T-cell (primary cell): Measurements from ENCODE around the gene MDFIC. TPM values are rescaled to one million over a fixed set of nuclear protein-coding genes. Genes with fewer than 3 reads are reported as not detected.
A peak's percentile ranks its signal among the peaks of the same experiment; 100 is the strongest.

Experiments
- ATAC-seq, 4 experiments: fragments of 200-7000 bp in 3 of 4; fragments of 150-1000 bp in 1 of 4; cut with Tn5 transposase; replicated peaks in 1 of 4; 1 replicate in 3 of 4; 2 replicates in 1 of 4; pipeline ENCODE4 v1.10.0; 2021; ENCODE audit warnings: moderate library complexity in 3 of 4, mild to moderate bottlenecking in 2 of 4, moderate number of reproducible peaks in 1 of 4
- CTCF ChIA-PET, 2 donors: fragments of 300-600 bp; sonication (Branson Sonifier 250); formaldehyde crosslinking; loops; one replicate each; lab custom pipeline; 2022; ENCODE audit warnings: antibody characterized with exemption in 2 of 2; lab: Charles Lee
- POLR2A ChIA-PET, 2 donors: fragments of 300-600 bp; sonication (Branson Sonifier 250); formaldehyde crosslinking; loops; one replicate each; lab custom pipeline; 2022; ENCODE audit warnings: antibody characterized with exemption in 2 of 2; lab: Charles Lee
- DNase-seq, 35 experiments: peaks; one replicate each; pipeline versions ENCODE4 v3.0.0 to v3.0.0-alpha.2; 2013 to 2023
- H3K27ac ChIP-seq: one replicate; pipeline ENCODE4 v1.5.1; 2013; ENCODE audit warnings: low read length
- H3K27me3 ChIP-seq, 2 experiments: replicated peaks in 1 of 2; 1 replicate in 1 of 2; 2 replicates in 1 of 2; pipeline versions ENCODE4 v1.6.1 to v1.7.0; 2013; ENCODE audit warnings: low read length in 1 of 2, mixed read lengths in 1 of 2; ENCODE audit not compliant: control insufficient read depth in 2 of 2, insufficient read depth in 2 of 2; ENCODE audit errors: extremely low read depth in 1 of 2
- H3K36me3 ChIP-seq, 2 donors: 1 replicate in 1 of 2; 2 replicates in 1 of 2; pipeline versions ENCODE4 v1.6.1 to v1.7.0; 2013; ENCODE audit warnings: low read length in 1 of 2; ENCODE audit not compliant: control insufficient read depth in 2 of 2, insufficient read depth in 1 of 2; ENCODE audit errors: extremely low read depth in 1 of 2
- H3K4me1 ChIP-seq, 2 experiments: 1 replicate in 1 of 2; 2 replicates in 1 of 2; pipeline versions ENCODE4 v1.6.1 to v1.7.0; 2013; ENCODE audit warnings: low read length in 2 of 2, mixed read lengths in 1 of 2; ENCODE audit not compliant: insufficient read depth in 2 of 2, control insufficient read depth in 1 of 2; ENCODE audit errors: extremely low read depth in 1 of 2
- H3K4me3 ChIP-seq, 2 donors: 1 replicate in 1 of 2; 2 replicates in 1 of 2; pipeline versions ENCODE4 v1.5.1 to v1.7.0; 2013; ENCODE audit warnings: mild to moderate bottlenecking in 2 of 2, low read length in 1 of 2, moderate library complexity in 1 of 2; ENCODE audit not compliant: control insufficient read depth in 1 of 2; ENCODE audit errors: extremely low read depth in 1 of 2
- H3K9me3 ChIP-seq: 2 replicates; pipeline ENCODE4 v1.7.0; 2013
- H3K27ac Mint-ChIP-seq, 2 donors: one replicate each; pipeline ENCODE4 v1.8.0; 2020 to 2021; ENCODE audit warnings: mild to moderate bottlenecking in 2 of 2, mixed read lengths in 2 of 2
- H3K27me3 Mint-ChIP-seq, 2 donors: one replicate each; pipeline ENCODE4 v1.8.0; 2021 to 2022; ENCODE audit warnings: mixed read lengths in 2 of 2
- H3K36me3 Mint-ChIP-seq: one replicate; pipeline ENCODE4 v1.8.0; 2021; ENCODE audit warnings: mixed read lengths
- H3K4me1 Mint-ChIP-seq, 3 donors: one replicate each; pipeline ENCODE4 v1.8.0; 2020 to 2022; ENCODE audit warnings: mixed read lengths in 3 of 3, mild to moderate bottlenecking in 1 of 3
- H3K4me3 Mint-ChIP-seq, 3 donors: one replicate each; pipeline ENCODE4 v1.8.0; 2020 to 2022; ENCODE audit warnings: mild to moderate bottlenecking in 3 of 3, mixed read lengths in 3 of 3, moderate library complexity in 3 of 3
- H3K9me3 Mint-ChIP-seq, 3 donors: one replicate each; pipeline ENCODE4 v1.8.0; 2020 to 2022; ENCODE audit warnings: mixed read lengths in 3 of 3
- WGBS: methylation state at CpG from one replicate; pipeline ENCODE4 v1.1.5; 2013; ENCODE audit warnings: missing lambda C conversion rate; ENCODE audit not compliant: insufficient coverage; 5-methylcytosine and 5-hydroxymethylcytosine counted together
- total RNA-seq, 35 experiments: library from RNA in 6 of 35; stranded (reverse) in 6 of 35; fragments of 120-200 nt in 1 of 35; gene quantifications; one replicate each; pipeline versions ENCODE4 v1.2.1 to v1.2.4 and lab custom pipeline; 2013 to 2026

Gene MDFIC
- total RNA-seq, 5 donors from 2014 or later (not counting 1 experiment from before 2014, with no cell fraction given), result 56.3 to 84.6 (median 65.0) TPM

DNA sequence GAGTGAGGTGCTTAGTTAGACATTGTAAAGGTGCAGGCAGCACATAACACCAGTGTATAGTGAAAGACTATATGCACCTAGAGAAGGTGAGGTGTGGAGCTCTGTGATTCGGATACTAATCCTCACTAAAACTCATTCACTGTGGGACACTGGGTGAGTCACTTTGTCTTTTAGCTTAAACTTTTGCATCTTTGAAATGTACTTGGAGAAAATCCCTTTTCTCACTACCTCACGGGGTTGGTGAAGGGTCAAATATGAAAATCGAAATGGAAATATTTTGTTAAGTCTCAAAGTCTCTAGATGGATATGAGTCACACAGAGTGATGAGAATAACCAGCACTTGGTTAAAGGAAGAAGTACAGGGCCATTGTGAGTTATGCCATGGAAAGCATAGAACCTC lies 38.0 kb downstream of the MDFIC start:
- peak overlapping the region; percentile 12 to 17 for H3K27ac Mint-ChIP-seq
- H3K36me3 Mint-ChIP-seq, result peaks cover 21% of the 10 kb centered on the region
- no peak overlapping the region for H3K4me3 Mint-ChIP-seq
- ChIA-PET POLR2A (no interaction called here), CTCF (interaction anchor here in 1 of 2 donors (0.9 kb wide), 1 partner anchor 11 kb away, joined by 3 read pairs; no protein-coding TSS in a partner anchor)
- Histone ChIP-seq H3K27me3 (no peaks in the 10 kb centered on the region), H3K36me3 (peaks cover 3 to 8% of the 10 kb centered on the region in 2 donors), H3K4me3 (no peak overlapping the region), H3K27ac (no peak overlapping the region), H3K9me3 (no peaks in the 10 kb centered on the region), H3K4me1 (peaks cover 0 to 15% of the 10 kb centered on the region in 2 experiments)
- DNase-seq (no peak), ATAC-seq (peak in 1 of 4 experiments; percentile 50)
- H3K9me3 Mint-ChIP-seq, result no peaks in the 10 kb centered on the region
- peaks cover 72 to 77% (median 72%) of the 10 kb centered on the region in 3 donors for H3K4me1 Mint-ChIP-seq
- H3K27me3 Mint-ChIP-seq, result no peaks in the 10 kb centered on the region
- 60% methylated on average over 1 of the region's 3 CpGs for WGBS

DNA sequence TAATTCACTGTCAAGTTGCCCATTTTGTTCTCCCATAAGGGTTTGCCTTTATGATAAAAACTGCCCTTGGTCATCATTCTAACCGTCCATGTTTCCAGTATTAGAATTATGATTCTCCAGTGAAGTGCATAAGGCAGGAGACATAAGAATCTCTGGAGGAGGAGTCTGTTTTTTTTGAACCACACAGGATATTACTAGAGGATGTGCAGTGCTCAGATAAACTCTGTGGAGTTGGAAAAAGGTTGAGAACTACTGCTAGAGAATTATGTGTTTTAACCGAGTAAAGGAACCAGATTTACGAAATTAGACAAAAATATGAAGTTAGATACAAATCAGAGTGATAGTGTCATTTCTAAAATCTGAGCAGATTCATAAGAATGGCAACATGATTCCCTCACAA lies 40.5 kb downstream of the MDFIC start:
- Histone ChIP-seq H3K4me1 (peaks cover 3 to 11% of the 10 kb centered on the region in 2 experiments), H3K27me3 (no peaks in the 10 kb centered on the region), H3K36me3 (peaks cover 0 to 2% of the 10 kb centered on the region in 2 donors), H3K27ac (no peak overlapping the region), H3K4me3 (no peak overlapping the region), H3K9me3 (no peaks in the 10 kb centered on the region)
- no CpG with 5 or more reads among the region's 3 CpGs for WGBS
- Mint-ChIP-seq H3K9me3 (no peaks in the 10 kb centered on the region), H3K27ac (no peak overlapping the region), H3K4me3 (peak overlapping the region in 1 of 3 donors; percentile 15), H3K27me3 (no peaks in the 10 kb centered on the region), H3K36me3 (peaks cover 32% of the 10 kb centered on the region), H3K4me1 (peaks cover 73 to 85% (median 74%) of the 10 kb centered on the region in 3 donors)
- ChIA-PET CTCF (no interaction called here), POLR2A (no interaction called here)
- ATAC-seq, result no peak
- DNase-seq, result no peak

DNA sequence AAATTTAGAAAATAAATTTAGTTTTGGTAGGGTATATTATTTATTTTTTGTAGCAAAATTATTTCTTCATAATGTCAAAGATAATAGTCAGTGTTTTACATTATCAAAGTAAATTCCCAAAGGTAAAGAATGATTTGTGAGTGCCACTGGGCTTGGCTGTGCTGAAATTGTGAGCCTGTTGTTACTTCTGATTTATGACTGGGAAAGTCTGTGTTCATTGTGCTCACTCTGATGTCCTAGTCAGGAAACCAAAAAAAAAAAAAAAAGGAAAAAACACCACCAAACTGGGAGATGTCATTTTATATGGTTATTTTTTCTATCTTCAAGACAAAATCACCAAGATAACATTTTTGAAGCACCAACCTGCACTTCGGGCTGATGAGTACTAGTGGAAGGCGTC lies 44.3 kb downstream of the MDFIC start:
- Mint-ChIP-seq H3K4me3 (peak overlapping the region in 1 of 3 donors; percentile 5), H3K9me3 (no peaks in the 10 kb centered on the region), H3K27ac (peak overlapping the region in 1 of 2 donors; percentile 48), H3K27me3 (no peaks in the 10 kb centered on the region), H3K4me1 (peaks cover 77 to 83% (median 80%) of the 10 kb centered on the region in 3 donors), H3K36me3 (peaks cover 32% of the 10 kb centered on the region)
- no peak overlapping the region for H3K27ac ChIP-seq
- DNase-seq, result no peak
- H3K9me3 ChIP-seq, result no peaks in the 10 kb centered on the region
- no peak overlapping the region for H3K4me3 ChIP-seq
- H3K27me3 ChIP-seq, result no peaks in the 10 kb centered on the region
- ChIA-PET POLR2A (no interaction called here), CTCF (interaction anchor here (0.7 to 1.2 kb wide), 2 partner anchors 27 to 69 kb away, joined by 3 read pairs; no protein-coding TSS in a partner anchor)
- H3K4me1 ChIP-seq, result peaks cover 5 to 17% of the 10 kb centered on the region in 2 experiments
- no peak for ATAC-seq
- WGBS, result no CpG with 5 or more reads among the region's 2 CpGs
- H3K36me3 ChIP-seq, result no peaks in the 10 kb centered on the region

DNA sequence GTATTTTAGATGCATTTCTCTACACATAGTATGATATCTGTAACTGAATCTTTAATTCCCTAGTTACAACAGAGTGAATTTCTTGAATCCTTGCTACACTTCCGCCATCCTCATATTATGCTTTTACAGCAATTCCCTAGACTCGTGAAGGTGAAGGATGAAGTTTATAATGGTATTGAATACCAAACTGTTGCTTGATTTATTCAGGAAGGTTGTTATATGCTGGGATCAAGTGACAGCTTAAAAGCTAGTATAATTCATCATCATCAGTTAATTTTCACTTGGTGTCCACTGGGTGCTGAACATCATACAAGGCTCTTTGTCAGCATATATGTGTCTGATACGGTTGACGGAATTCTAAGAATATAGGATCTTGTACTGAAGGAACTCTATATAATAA lies 47.2 kb downstream of the MDFIC start:
- ATAC-seq (no peak), DNase-seq (no peak)
- Mint-ChIP-seq H3K4me1 (peaks cover 82 to 91% (median 86%) of the 10 kb centered on the region in 3 donors), H3K27me3 (no peaks in the 10 kb centered on the region), H3K36me3 (peaks cover 31% of the 10 kb centered on the region), H3K9me3 (no peaks in the 10 kb centered on the region), H3K27ac (no peak overlapping the region), H3K4me3 (no peak overlapping the region)
- ChIA-PET CTCF (no interaction called here), POLR2A (no interaction called here)
- Histone ChIP-seq H3K4me3 (no peak overlapping the region), H3K27ac (no peak overlapping the region), H3K9me3 (no peaks in the 10 kb centered on the region), H3K27me3 (no peaks in the 10 kb centered on the region), H3K4me1 (peaks cover 9 to 13% of the 10 kb centered on the region in 2 experiments), H3K36me3 (no peaks in the 10 kb centered on the region)
- WGBS, result no CpG with 5 or more reads among the region's 4 CpGs

DNA sequence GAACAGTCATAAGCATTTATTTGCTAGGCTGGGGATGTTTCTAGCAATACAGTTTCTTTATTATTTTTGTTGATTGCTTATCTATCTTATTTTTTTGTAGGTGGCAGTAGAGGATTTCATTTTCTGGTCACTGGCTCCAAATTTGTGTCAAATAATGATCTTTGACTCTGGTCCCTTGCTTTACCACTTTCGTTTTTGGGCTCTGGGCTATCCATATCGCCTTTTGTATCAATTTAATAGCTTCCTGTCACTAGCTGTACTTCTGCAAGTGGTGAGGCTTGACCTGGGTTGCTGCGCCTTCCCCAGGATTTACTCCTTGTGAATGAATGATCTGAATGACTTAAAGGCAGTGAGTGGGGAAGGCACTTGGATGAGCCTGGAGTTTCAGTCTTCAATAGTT lies 48.4 kb downstream of the MDFIC start:
- Histone ChIP-seq H3K27me3 (no peaks in the 10 kb centered on the region), H3K9me3 (no peaks in the 10 kb centered on the region), H3K36me3 (no peaks in the 10 kb centered on the region), H3K27ac (peak overlapping the region; percentile 10), H3K4me3 (no peak overlapping the region), H3K4me1 (peaks cover 10 to 13% of the 10 kb centered on the region in 2 experiments)
- peak in 1 of 35 experiments; percentile 18 for DNase-seq
- Mint-ChIP-seq H3K27me3 (no peaks in the 10 kb centered on the region), H3K4me1 (peaks cover 86 to 94% (median 90%) of the 10 kb centered on the region in 3 donors), H3K9me3 (no peaks in the 10 kb centered on the region), H3K4me3 (peak overlapping the region; percentile 4 to 45 (median 25)), H3K27ac (peak overlapping the region; percentile 59 to 75), H3K36me3 (peaks cover 24% of the 10 kb centered on the region)
- peak in 1 of 4 experiments; percentile 32 for ATAC-seq
- POLR2A ChIA-PET, result no interaction called here
- CTCF ChIA-PET, result interaction anchor here in 1 of 2 donors (0.5 kb wide), 1 partner anchor 150 kb away, joined by 3 read pairs; no protein-coding TSS in a partner anchor
- WGBS, result 34% methylated on average over 2 of the region's 3 CpGs

DNA sequence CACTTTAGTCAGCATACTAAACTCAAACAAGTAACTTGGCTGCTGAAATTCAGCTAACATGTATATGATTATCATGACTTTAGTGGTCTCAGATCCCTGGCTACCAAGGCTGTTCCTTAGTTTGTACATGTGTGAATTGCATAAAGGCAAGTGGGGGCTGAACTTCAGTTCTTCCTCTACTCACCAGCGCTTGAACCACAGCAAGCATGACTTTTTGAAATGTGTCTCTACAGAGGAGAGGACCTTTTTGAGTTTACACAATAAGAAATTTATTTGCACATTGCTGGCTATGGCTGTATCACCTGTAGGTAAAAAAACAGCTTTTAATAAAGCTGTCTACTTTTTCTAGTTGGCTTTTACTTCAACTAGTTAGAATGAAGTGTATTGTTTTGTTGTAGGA lies 48.8 kb downstream of the MDFIC start:
- WGBS, result no CpG with 5 or more reads among the region's 1 CpG
- Mint-ChIP-seq H3K27me3 (no peaks in the 10 kb centered on the region), H3K9me3 (no peaks in the 10 kb centered on the region), H3K27ac (peak overlapping the region; percentile 59 to 75), H3K36me3 (peaks cover 22% of the 10 kb centered on the region), H3K4me3 (peak overlapping the region; percentile 4 to 45 (median 25)), H3K4me1 (peaks cover 84 to 91% (median 88%) of the 10 kb centered on the region in 3 donors)
- CTCF ChIA-PET, result interaction anchor here in 1 of 2 donors (0.5 kb wide), 1 partner anchor 150 kb away, joined by 3 read pairs; no protein-coding TSS in a partner anchor
- DNase-seq, result no peak
- Histone ChIP-seq H3K4me3 (no peak overlapping the region), H3K4me1 (peaks cover 11 to 13% of the 10 kb centered on the region in 2 experiments), H3K27ac (peak overlapping the region; percentile 10), H3K36me3 (no peaks in the 10 kb centered on the region), H3K9me3 (no peaks in the 10 kb centered on the region), H3K27me3 (no peaks in the 10 kb centered on the region)
- POLR2A ChIA-PET, result no interaction called here
- no peak for ATAC-seq
